Colonic mucosa (tissue), 4 donors: Measurements from ENCODE around the gene PRKN. TPM values are rescaled to one million over a fixed set of nuclear protein-coding genes. Genes with fewer than 3 reads are reported as not detected.

Source experiments
- DNase-seq: peaks from one replicate; pipeline ENCODE4 v3.0.0-alpha.2; 2020
- H3K27ac ChIP-seq: fragments of 200-600 bp; one replicate; pipeline ENCODE4 v1.8.0; 2021
- H3K27me3 ChIP-seq: fragments of 200-600 bp; one replicate; pipeline ENCODE4 v1.8.0; 2021
- H3K36me3 ChIP-seq: fragments of 200-600 bp; one replicate; pipeline ENCODE4 v1.8.0; 2021
- H3K4me1 ChIP-seq: fragments of 200-600 bp; one replicate; pipeline ENCODE4 v1.8.0; 2021; ENCODE audit warnings: mild to moderate bottlenecking
- H3K4me3 ChIP-seq: fragments of 200-600 bp; one replicate; pipeline ENCODE4 v1.8.0; 2021
- H3K9ac ChIP-seq, 2 donors: one replicate each; pipeline ENCODE4 v1.7.0; 2013; ENCODE audit warnings: control low read depth in 2 of 2, low read depth in 2 of 2, low read length in 2 of 2
- H3K9me3 ChIP-seq: fragments of 200-600 bp; one replicate; pipeline ENCODE4 v1.8.0; 2021
- intact Hi-C: fragments of 100-400 bp; cut with DNase I; formaldehyde crosslinking; loops from one replicate; pipeline ENCODE4 v1.14.1; 2022
- total RNA-seq, 2 donors: library from RNA; stranded (reverse); fragmentation: NEBNext Ultra II Directional in 1 of 2; extraction: Animal tissue kit (Norgen Biotek cat#: 25700) in 1 of 2; gene quantifications; one replicate each; pipeline ENCODE4 v1.2.1, GENCODE V29; 2021
- TF ChIP-seq, protein P1 (sequence below): fragments of 200-600 bp; IDR thresholded peaks from one replicate; pipeline ENCODE4 v1.8.0; 2022; ENCODE audit warnings: antibody characterized with exemption, mild to moderate bottlenecking
- donor health status: healthy.
- donor health status: DM: no; HTN: no; CAD: no.
- donor health status: DM: no; HTN: no; CAD: no.

The PRKN gene
- total RNA-seq, 2 donors from 2014 or later = 3.7 to 8.1 TPM

DNA sequence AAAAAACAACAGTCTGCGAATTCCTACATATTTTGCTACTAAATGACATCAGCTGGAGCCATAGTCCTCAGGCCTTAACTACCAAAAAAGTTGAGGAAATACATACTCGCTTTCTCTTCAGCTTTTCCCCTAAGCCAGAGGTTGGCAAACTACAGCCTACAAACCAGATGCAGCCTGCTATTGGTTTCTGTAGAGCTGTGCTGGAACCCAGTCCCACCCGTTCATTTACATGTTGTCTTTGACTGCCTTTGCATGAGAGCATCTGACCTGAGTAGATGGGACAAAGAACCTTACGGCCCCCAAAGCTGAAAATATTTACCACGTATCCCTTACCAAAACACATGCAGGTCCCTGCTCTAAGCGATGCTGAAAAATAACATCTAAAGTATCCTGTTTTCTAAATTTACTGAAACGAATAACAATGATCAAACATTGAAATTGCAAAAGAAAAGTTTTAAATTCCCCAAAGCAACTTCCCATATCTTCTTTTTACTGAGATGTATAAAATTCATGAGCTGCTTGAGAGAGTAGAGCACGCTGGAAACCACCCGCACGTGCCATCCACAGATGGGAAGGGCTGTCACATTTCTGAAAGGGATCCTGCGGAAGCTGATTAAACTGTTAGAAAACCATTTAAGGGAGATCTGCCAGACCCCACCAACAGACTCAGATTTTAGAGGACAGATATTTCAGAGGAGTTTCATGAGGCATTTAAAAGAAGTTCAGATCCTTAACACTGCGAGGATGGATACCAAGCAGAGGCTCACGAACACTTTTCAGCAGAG, 124.1 kb downstream of the PRKN start:
- H3K27me3 ChIP-seq = no peaks in the 10 kb centered on the region
- no peak overlapping the region for H3K9ac ChIP-seq
- H3K4me3 ChIP-seq = no peak overlapping the region
- H3K27ac ChIP-seq = no peak overlapping the region
- no peaks in the 10 kb centered on the region for H3K36me3 ChIP-seq
- intact Hi-C loops = no loop called here
- TF ChIP-seq, protein P1, sequence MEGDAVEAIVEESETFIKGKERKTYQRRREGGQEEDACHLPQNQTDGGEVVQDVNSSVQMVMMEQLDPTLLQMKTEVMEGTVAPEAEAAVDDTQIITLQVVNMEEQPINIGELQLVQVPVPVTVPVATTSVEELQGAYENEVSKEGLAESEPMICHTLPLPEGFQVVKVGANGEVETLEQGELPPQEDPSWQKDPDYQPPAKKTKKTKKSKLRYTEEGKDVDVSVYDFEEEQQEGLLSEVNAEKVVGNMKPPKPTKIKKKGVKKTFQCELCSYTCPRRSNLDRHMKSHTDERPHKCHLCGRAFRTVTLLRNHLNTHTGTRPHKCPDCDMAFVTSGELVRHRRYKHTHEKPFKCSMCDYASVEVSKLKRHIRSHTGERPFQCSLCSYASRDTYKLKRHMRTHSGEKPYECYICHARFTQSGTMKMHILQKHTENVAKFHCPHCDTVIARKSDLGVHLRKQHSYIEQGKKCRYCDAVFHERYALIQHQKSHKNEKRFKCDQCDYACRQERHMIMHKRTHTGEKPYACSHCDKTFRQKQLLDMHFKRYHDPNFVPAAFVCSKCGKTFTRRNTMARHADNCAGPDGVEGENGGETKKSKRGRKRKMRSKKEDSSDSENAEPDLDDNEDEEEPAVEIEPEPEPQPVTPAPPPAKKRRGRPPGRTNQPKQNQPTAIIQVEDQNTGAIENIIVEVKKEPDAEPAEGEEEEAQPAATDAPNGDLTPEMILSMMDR = no peak
- H3K9me3 ChIP-seq = no peaks in the 10 kb centered on the region
- no peak for DNase-seq
- H3K4me1 ChIP-seq = no peaks in the 10 kb centered on the region

DNA sequence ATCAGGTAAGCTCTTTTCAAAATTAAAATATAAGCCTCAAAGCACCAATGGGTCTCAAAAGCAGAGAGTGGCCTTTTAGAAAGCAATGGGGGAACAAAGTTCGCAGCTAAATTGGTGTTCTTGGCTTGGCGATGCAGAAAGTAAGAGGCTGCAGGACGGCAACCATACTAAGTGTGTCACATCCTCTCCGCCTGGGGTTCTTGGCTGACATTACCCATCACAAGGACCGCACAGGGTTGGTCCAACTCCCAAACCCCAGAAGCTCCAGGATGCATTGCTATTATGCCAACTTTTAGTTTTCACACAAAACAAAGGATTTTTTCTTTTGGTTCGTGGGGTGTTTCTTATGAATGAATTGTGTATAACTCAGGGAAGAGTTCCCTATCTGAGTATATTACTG, 124.8 kb downstream of the PRKN start:
- Histone ChIP-seq H3K27me3 (no peaks in the 10 kb centered on the region), H3K9me3 (no peaks in the 10 kb centered on the region), H3K9ac (no peak overlapping the region), H3K27ac (no peak overlapping the region), H3K36me3 (no peaks in the 10 kb centered on the region), H3K4me3 (no peak overlapping the region), H3K4me1 (no peaks in the 10 kb centered on the region)
- DNase-seq = no peak
- TF ChIP-seq, protein P1 = no peak
- intact Hi-C loops = no loop called here

DNA sequence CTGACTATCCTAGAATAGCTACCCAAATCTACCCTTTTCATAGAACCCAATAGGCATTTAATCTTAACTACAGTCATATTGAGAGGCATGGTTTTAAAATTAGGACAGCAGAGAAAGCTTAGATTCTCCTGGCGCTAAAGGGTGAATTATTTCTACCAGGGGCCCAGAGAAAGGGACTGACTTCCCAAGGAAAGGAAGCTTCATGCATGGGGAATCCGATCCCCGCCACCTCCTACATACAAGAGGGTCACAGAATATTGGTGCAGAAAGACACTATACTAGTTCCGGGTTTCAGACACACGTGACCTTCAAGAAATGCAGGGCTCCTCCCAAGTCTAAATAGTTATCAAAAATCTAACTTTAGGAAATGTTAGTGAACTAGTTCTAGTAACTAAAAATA, 130.9 kb downstream of the PRKN start:
- no peak for DNase-seq
- H3K4me1 ChIP-seq = no peaks in the 10 kb centered on the region
- H3K9me3 ChIP-seq = no peaks in the 10 kb centered on the region
- no peaks in the 10 kb centered on the region for H3K27me3 ChIP-seq
- intact Hi-C loops = no loop called here
- H3K9ac ChIP-seq = no peak overlapping the region
- no peak overlapping the region for H3K27ac ChIP-seq
- no peak overlapping the region for H3K4me3 ChIP-seq
- no peaks in the 10 kb centered on the region for H3K36me3 ChIP-seq
- TF ChIP-seq, protein P1 = no peak

DNA sequence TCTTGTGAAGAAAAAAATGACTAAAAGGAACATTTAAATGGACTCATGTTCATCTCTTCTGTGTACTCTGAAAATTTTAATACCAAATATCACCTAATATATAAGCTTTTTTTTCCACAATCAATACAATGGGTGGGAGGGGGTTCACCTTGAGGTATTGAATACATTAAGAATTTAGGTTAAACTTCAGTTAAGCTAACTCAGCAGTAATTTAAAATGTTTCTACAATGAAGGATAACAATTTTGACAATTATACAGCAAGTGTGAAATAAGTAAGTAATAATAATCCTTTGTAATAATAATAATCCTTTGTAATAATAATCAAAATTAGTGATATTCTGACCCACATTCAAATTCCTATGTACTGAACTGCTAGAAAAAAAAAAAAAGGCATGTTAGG, 136.0 kb downstream of the PRKN start:
- H3K9me3 ChIP-seq = no peaks in the 10 kb centered on the region
- H3K4me3 ChIP-seq = no peak overlapping the region
- DNase-seq = no peak
- intact Hi-C loops = no loop called here
- no peaks in the 10 kb centered on the region for H3K4me1 ChIP-seq
- no peak overlapping the region for H3K27ac ChIP-seq
- H3K27me3 ChIP-seq = no peaks in the 10 kb centered on the region
- no peaks in the 10 kb centered on the region for H3K36me3 ChIP-seq
- H3K9ac ChIP-seq = no peak overlapping the region
- TF ChIP-seq, protein P1 = no peak

DNA sequence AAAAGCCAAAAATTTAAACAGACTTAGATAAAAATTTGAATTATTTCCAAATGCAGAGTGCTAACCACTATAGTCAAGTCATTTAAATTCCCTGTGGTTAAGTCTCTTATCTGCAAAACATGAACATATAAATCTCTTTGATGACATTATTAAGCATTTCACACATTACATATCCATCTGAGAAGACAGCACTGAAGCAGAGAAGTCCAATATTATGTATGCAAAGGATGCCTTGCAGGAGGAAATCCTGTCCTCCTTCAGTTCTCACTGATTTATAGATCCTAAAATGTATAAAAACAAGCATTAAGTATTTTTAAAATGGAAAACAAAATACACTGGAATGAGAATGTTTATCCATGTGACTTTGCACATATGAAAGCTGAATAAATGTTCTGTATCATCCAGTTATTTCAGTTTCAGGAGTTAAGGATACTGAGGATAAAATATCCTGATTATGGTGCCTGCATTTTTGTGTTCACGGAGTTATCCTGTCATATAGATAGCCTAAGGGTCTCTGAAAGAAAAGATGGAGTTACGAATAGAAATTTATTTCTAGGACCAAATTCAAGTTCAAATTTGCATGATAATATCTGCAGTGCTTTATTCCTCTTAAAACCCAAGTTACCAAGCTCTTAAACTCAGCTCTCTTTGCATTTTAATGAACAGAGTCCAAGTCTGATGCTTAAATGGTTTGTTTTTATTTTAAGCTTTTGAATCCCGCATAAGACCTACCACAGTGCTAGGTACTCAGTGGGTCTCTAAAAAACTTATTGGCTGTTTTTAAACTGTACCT, 145.4 kb downstream of the PRKN start:
- H3K27ac ChIP-seq = no peak overlapping the region
- TF ChIP-seq, protein P1 = no peak
- H3K4me3 ChIP-seq = no peak overlapping the region
- H3K9ac ChIP-seq = no peak overlapping the region
- DNase-seq = no peak
- H3K36me3 ChIP-seq = no peaks in the 10 kb centered on the region
- intact Hi-C loops = no loop called here
- no peaks in the 10 kb centered on the region for H3K4me1 ChIP-seq
- H3K27me3 ChIP-seq = no peaks in the 10 kb centered on the region
- H3K9me3 ChIP-seq = no peaks in the 10 kb centered on the region
